HepG2 (cell line): ENCODE data around the gene ABCC1. TPM values are rescaled to one million over a fixed set of nuclear protein-coding genes. Genes with fewer than 3 reads are reported as not detected.

Experiments used
- AKNA ChIP-seq: sonication (generic); formaldehyde crosslinking; IDR thresholded peaks from 2 replicates; pipeline ENCODE4 v1.4.0; 2020; ENCODE audit warnings: missing genetic modification reagents, borderline replicate concordance
- ARID3A ChIP-seq: IDR thresholded peaks from 2 replicates; pipeline ENCODE4 v1.6.1; 2012; ENCODE audit warnings: low read depth, low read length, improper control_type of control experiment
- GLI4 ChIP-seq: sonication (generic); formaldehyde crosslinking; IDR thresholded peaks from 2 replicates; pipeline ENCODE4 v1.5.1; 2020; ENCODE audit warnings: missing genetic modification reagents, mild to moderate bottlenecking, moderate library complexity, borderline replicate concordance
- GPN1 ChIP-seq: sonication (generic); formaldehyde crosslinking; IDR thresholded peaks from 2 replicates; pipeline ENCODE4 v1.5.1; 2020; ENCODE audit warnings: missing genetic modification reagents, borderline replicate concordance
- GTF3A ChIP-seq: sonication (generic); formaldehyde crosslinking; conservative IDR thresholded peaks from 2 replicates; pipeline ENCODE4 v1.4.0; 2020; ENCODE audit warnings: mild to moderate bottlenecking, missing genetic modification reagents
- ISX ChIP-seq: sonication (generic); formaldehyde crosslinking; conservative IDR thresholded peaks from 2 replicates; pipeline ENCODE4 v1.5.0; 2020; ENCODE audit warnings: missing genetic modification reagents
- KDM1A ChIP-seq: IDR thresholded peaks from 2 replicates; pipeline ENCODE4 v1.6.1; 2016; ENCODE audit warnings: missing compliant biosample characterization
- MIXL1 ChIP-seq: IDR thresholded peaks from 2 replicates; pipeline ENCODE4 v1.6.1; 2016
- NAIF1 ChIP-seq: sonication (generic); formaldehyde crosslinking; IDR thresholded peaks from 2 replicates; pipeline ENCODE4 v1.5.0; 2020; ENCODE audit warnings: mild to moderate bottlenecking, missing genetic modification reagents, borderline replicate concordance
- NCOA5 ChIP-seq: sonication (generic); formaldehyde crosslinking; IDR thresholded peaks from 2 replicates; pipeline ENCODE4 v1.4.0; 2020; ENCODE audit warnings: missing genetic modification reagents
- NFKB2 ChIP-seq: sonication (generic); formaldehyde crosslinking; IDR thresholded peaks from 2 replicates; pipeline ENCODE4 v1.4.0; 2020; ENCODE audit warnings: missing genetic modification reagents, borderline replicate concordance
- PAXIP1 ChIP-seq: sonication (generic); formaldehyde crosslinking; conservative IDR thresholded peaks from 2 replicates; pipeline ENCODE4 v1.4.0; 2020; ENCODE audit warnings: mild to moderate bottlenecking, missing genetic modification reagents, moderate library complexity
- PCBP1 ChIP-seq: fragments of 200-400 bp; formaldehyde crosslinking; IDR thresholded peaks from 2 replicates; pipeline ENCODE4 v1.6.1; 2017; ENCODE audit warnings: mild to moderate bottlenecking, low read depth, low read length, borderline replicate concordance
- PHF20 ChIP-seq: sonication (generic); formaldehyde crosslinking; IDR thresholded peaks from 2 replicates; pipeline ENCODE4 v1.5.0; 2020; ENCODE audit warnings: mild to moderate bottlenecking, missing genetic modification reagents
- TEAD2 ChIP-seq: sonication (generic); formaldehyde crosslinking; IDR thresholded peaks from 2 replicates; pipeline ENCODE4 v1.9.0; 2021; ENCODE audit warnings: missing genetic modification reagents
- U2AF2 ChIP-seq: fragments of 200-400 bp; formaldehyde crosslinking; IDR thresholded peaks from 2 replicates; pipeline ENCODE4 v1.6.1; 2017; ENCODE audit warnings: low read depth, mild to moderate bottlenecking, low read length
- ZNF180 ChIP-seq: sonication (generic); formaldehyde crosslinking; IDR thresholded peaks from 2 replicates; pipeline ENCODE4 v1.4.0; 2020; ENCODE audit warnings: low read depth, missing genetic modification reagents, borderline replicate concordance
- ZNF260 ChIP-seq: sonication (generic); formaldehyde crosslinking; IDR thresholded peaks from 2 replicates; pipeline ENCODE4 v1.4.0; 2020; ENCODE audit warnings: missing genetic modification reagents, low read depth, mild to moderate bottlenecking, borderline replicate concordance
- ZNF567 ChIP-seq: sonication (generic); formaldehyde crosslinking; IDR thresholded peaks from 2 replicates; pipeline ENCODE4 v1.8.1; 2023; ENCODE audit warnings: mild to moderate bottlenecking, missing genetic modification reagents, borderline replicate concordance
- ZNF619 ChIP-seq: sonication (generic); formaldehyde crosslinking; IDR thresholded peaks from 2 replicates; pipeline ENCODE4 v1.4.0; 2020; ENCODE audit warnings: mild to moderate bottlenecking, missing genetic modification reagents
- polyA plus RNA-seq, 8 experiments: library from polyadenylated mRNA; depleted of rRNA in 3 of 8; stranded (reverse) in 7 of 8; unstranded in 1 of 8; fragments of >200 nt; fragmentation: Illumina TruSeq in 4 of 8; extraction: Trizol in 4 of 8; gene quantifications; 2 replicates each; pipeline versions ENCODE4 v1.2.1 to v1.2.3, GENCODE V29; 2011 to 2016; ENCODE audit warnings: low read depth in 4 of 8, missing spikeins in 1 of 8, mixed read lengths in 1 of 8; ENCODE audit not compliant: insufficient read depth in 1 of 8
- total RNA-seq, 5 experiments: library from RNA; depleted of rRNA; stranded (reverse); fragments of >200 nt; fragmentation: Illumina TruSeq; extraction: Trizol; gene quantifications; 2 replicates each; pipeline ENCODE4 v1.2.3, GENCODE V29; 2016; ENCODE audit warnings: low read depth in 1 of 5

The ABCC1 gene
- total and polyA plus RNA-seq, 2 of the 13 experiments (the other 11 are each of a cell fraction or from before 2014, with no cell fraction given) = 13.0 to 30.6 TPM

- TF ChIP-seq ARID3A = no peak
- TF ChIP-seq ZNF180 (CRISPR knock-in tag) = no peak
- no peak for TF ChIP-seq KDM1A (CRISPR knock-in tag)
- peak; percentile 39; the same call in 1 of the 2 replicates for TF ChIP-seq NFKB2 (CRISPR knock-in tag)
- TF ChIP-seq PAXIP1 = no peak
- no peak for TF ChIP-seq ISX
- TF ChIP-seq PHF20 (CRISPR knock-in tag) = no peak
- TF ChIP-seq TEAD2 = no peak
- TF ChIP-seq AKNA (CRISPR knock-in tag) = no peak
- TF ChIP-seq PCBP1 = no peak
- no peak for TF ChIP-seq U2AF2
- no peak for TF ChIP-seq GPN1
- no peak; the same call in 1 of the 2 replicates for TF ChIP-seq GTF3A
- TF ChIP-seq NCOA5 = no peak
- TF ChIP-seq NAIF1 (CRISPR knock-in tag) = no peak
- no peak for TF ChIP-seq MIXL1
- no peak for TF ChIP-seq ZNF260 (CRISPR knock-in tag)
- no peak for TF ChIP-seq ZNF619 (CRISPR knock-in tag)
- no peak for TF ChIP-seq GLI4
- no peak for TF ChIP-seq ZNF567
Observed at GRCh38 chr16:15949210-15950160, at the start of gene ABCC1 (continued).
